Smooth muscle cell (in vitro differentiated cells): ENCODE measurements around the gene IER3IP1. TPM values are rescaled to one million over a fixed set of nuclear protein-coding genes. Genes with fewer than 3 reads are reported as not detected.

Experiments used
- DNase-seq: peaks from one replicate; lab custom pipeline; 2025; ENCODE audit not compliant: unreplicated experiment; lab: John Stamatoyannopoulos, UW
- H2AFZ ChIP-seq: fragments of 200-600 bp; sonication (generic); 2 replicates; pipeline ENCODE4 v1.6.0; 2016; ENCODE audit warnings: antibody characterized with exemption, low read depth, mild to moderate bottlenecking
- H3F3A ChIP-seq: fragments of 200-600 bp; sonication (generic); 2 replicates; pipeline ENCODE4 v1.6.0; 2017; ENCODE audit warnings: antibody characterized with exemption, low read depth
- H3K27ac ChIP-seq: fragments of 200-600 bp; sonication (generic); 2 replicates; pipeline ENCODE4 v1.5.1; 2016; ENCODE audit warnings: low read depth, mild to moderate bottlenecking
- H3K27me3 ChIP-seq: fragments of 200-600 bp; sonication (generic); 2 replicates; pipeline ENCODE4 v1.6.1; 2016; ENCODE audit warnings: low read depth, mild to moderate bottlenecking
- H3K36me3 ChIP-seq: fragments of 200-600 bp; sonication (generic); 2 replicates; pipeline ENCODE4 v1.5.1; 2016; ENCODE audit warnings: low read depth
- H3K4me1 ChIP-seq: fragments of 200-600 bp; sonication (generic); 2 replicates; pipeline ENCODE4 v1.5.1; 2016; ENCODE audit warnings: low read depth
- H3K4me2 ChIP-seq: fragments of 200-600 bp; sonication (generic); 2 replicates; pipeline ENCODE4 v1.6.0; 2016; ENCODE audit warnings: mild to moderate bottlenecking
- H3K4me3 ChIP-seq: fragments of 200-600 bp; sonication (generic); 2 replicates; pipeline ENCODE4 v1.5.1; 2016; ENCODE audit warnings: mild to moderate bottlenecking
- H3K79me2 ChIP-seq: fragments of 200-600 bp; sonication (generic); 2 replicates; pipeline ENCODE4 v1.6.0; 2016; ENCODE audit warnings: low read depth, mild to moderate bottlenecking
- H3K9ac ChIP-seq: fragments of 200-600 bp; sonication (generic); 2 replicates; pipeline ENCODE4 v1.6.0; 2016; ENCODE audit warnings: low read depth
- H3K9me3 ChIP-seq: fragments of 200-600 bp; sonication (generic); replicated peaks from 2 replicates; pipeline ENCODE4 v1.5.1; 2016; ENCODE audit warnings: low read depth
- H4K20me1 ChIP-seq: fragments of 200-600 bp; sonication (generic); 2 replicates; pipeline ENCODE4 v1.6.0; 2016; ENCODE audit warnings: low read depth
- WGBS: methylation state at CpG from one replicate; pipeline ENCODE4 v1.1.7; 2016; ENCODE audit warnings: low lambda C conversion rate; 5-methylcytosine and 5-hydroxymethylcytosine counted together
- polyA plus RNA-seq: library from polyadenylated mRNA; unstranded; fragments of >200 nt; fragmentation: Nextera tagmentation; extraction: Ambion mirVana; gene quantifications from 2 replicates; pipeline ENCODE4 v1.2.1, GENCODE V29; 2016
- total RNA-seq: library from RNA; depleted of rRNA; stranded (reverse); fragments of >200 nt; gene quantifications from 2 replicates; pipeline ENCODE4 v1.2.3, GENCODE V29; 2014
- TF ChIP-seq, protein P1 (sequence below): fragments of 200-600 bp; sonication (generic); IDR thresholded peaks from 2 replicates; pipeline ENCODE4 v1.5.1; 2017; ENCODE audit warnings: borderline replicate concordance, mild to moderate bottlenecking, antibody characterized with exemption; ENCODE audit not compliant: insufficient read depth, poor library complexity, severe bottlenecking

Gene IER3IP1
- total and polyA plus RNA-seq, 2 experiments from 2014 or later: 35.8 to 39.9 TPM

DNA sequence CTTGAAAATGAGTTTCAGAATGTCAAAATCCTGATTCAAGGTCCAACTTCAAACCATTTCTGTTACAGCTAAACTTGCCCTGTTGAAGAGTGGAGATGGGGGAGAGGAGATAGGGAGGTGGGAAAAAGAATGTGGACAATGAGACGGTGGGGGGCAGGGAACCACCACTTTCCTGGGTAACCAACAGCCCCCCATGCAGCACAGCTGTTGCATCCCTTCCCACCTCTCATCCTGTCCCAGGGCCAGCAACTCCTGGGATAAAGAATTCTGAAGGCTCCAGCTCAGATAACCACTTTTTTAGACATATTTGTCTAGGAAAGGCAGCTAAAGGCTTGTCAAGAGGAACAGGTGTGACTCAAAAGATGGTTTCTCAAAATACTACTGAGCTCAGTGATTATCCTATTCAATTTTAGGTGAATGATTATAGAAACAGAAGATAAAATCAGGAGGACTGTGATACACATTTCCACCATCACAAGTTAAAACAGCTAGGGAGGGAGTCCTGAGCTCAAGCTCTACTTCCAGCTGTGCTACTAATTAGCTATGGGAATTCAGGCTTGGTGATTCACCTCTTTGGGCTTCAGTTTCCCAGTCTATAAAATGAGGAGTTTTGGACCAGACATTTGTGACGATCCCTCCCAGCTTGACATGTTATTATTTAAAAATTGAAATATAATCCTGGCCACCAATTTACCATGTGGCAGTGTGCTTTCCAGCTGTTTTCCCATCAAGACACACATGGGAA, 62.2 kb downstream of the IER3IP1 start:
- TF ChIP-seq, protein P1, sequence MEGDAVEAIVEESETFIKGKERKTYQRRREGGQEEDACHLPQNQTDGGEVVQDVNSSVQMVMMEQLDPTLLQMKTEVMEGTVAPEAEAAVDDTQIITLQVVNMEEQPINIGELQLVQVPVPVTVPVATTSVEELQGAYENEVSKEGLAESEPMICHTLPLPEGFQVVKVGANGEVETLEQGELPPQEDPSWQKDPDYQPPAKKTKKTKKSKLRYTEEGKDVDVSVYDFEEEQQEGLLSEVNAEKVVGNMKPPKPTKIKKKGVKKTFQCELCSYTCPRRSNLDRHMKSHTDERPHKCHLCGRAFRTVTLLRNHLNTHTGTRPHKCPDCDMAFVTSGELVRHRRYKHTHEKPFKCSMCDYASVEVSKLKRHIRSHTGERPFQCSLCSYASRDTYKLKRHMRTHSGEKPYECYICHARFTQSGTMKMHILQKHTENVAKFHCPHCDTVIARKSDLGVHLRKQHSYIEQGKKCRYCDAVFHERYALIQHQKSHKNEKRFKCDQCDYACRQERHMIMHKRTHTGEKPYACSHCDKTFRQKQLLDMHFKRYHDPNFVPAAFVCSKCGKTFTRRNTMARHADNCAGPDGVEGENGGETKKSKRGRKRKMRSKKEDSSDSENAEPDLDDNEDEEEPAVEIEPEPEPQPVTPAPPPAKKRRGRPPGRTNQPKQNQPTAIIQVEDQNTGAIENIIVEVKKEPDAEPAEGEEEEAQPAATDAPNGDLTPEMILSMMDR: no peak
- DNase-seq: no peak

DNA sequence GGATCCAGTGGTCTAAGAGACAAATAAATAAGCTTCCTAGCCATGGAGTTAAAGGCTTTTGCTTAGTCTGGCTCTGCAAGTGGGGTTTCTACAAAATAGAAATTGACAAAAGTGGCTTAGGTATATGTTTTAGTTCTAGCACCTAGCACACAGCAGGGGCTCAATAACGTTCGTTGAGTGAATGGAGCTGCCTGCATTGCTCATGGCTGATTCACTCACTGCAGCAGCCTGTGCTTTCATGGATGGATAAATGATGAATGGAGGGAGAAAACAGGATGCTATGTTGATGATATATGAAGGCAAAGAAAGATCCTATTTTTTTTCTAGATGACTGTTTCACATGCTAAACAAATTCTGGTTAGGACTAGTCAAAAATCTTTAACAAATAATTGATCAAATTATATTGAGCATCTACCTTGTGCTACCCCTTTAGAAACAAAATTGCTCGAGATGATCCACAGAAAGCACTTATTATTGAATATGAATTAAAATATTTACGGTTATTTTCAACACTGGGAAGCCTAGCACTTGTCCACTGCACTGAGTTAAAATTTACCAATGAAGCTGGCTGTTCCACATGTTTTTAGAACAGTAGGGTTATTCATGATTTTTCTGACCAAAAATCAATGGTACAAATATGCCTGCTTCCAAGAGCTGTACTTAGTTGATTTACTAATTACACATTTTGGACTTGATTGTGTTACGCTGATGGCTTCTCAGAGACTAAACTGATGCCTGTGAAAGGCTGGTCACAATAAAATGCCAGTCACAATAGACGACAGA, 65.5 kb downstream of the IER3IP1 start:
- Histone ChIP-seq H3K27ac (no peak overlapping the region), H4K20me1 (no peaks in the 10 kb centered on the region), H2AFZ (no peak overlapping the region), H3K9me3 (no peaks in the 10 kb centered on the region), H3K4me2 (no peak overlapping the region), H3K4me3 (no peak overlapping the region), H3K9ac (no peak overlapping the region), H3K79me2 (no peaks in the 10 kb centered on the region), H3K36me3 (peaks cover 8% of the 10 kb centered on the region), H3K4me1 (peaks cover 71% of the 10 kb centered on the region), H3F3A (no peaks in the 10 kb centered on the region), H3K27me3 (no peaks in the 10 kb centered on the region)
- 88% methylated on average over 6 of the region's 6 CpGs for WGBS
- no peak for DNase-seq
- TF ChIP-seq, protein P1: no peak

More for the DNA sequence above, 62.2 kb downstream of the IER3IP1 start:
- Histone ChIP-seq H3F3A (no peaks in the 10 kb centered on the region), H4K20me1 (peaks cover 9% of the 10 kb centered on the region), H3K36me3 (peaks cover 8% of the 10 kb centered on the region), H3K4me3 (no peak overlapping the region), H3K9me3 (no peaks in the 10 kb centered on the region), H3K4me2 (no peak overlapping the region), H3K9ac (no peak overlapping the region), H2AFZ (no peak overlapping the region), H3K4me1 (peaks cover 59% of the 10 kb centered on the region), H3K27me3 (no peaks in the 10 kb centered on the region), H3K27ac (no peak overlapping the region), H3K79me2 (no peaks in the 10 kb centered on the region)
- WGBS: 73% methylated on average over 2 of the region's 2 CpGs

DNA sequence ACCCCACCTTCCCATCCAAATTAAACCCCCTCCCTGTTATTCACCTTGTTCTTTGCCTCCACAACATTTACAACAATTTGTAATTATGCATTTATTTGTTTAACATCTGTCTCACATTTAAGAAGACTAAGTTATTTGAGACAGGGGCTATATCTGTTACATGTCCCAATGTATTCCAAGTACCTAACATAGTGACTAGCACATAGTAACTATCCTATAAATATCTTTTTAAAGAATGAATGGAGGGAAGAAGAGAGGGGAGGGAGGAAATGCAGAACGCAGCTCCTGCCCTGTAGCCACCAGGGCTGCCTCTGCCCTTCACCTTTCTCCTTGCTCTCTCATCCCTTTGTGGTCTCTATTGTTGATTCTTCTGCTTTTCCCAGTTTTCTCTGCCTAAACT, 66.4 kb downstream of the IER3IP1 start:
- Histone ChIP-seq H3K4me1 (peaks cover 61% of the 10 kb centered on the region), H2AFZ (no peak overlapping the region), H3K36me3 (peaks cover 8% of the 10 kb centered on the region), H3K79me2 (no peaks in the 10 kb centered on the region), H3K27me3 (no peaks in the 10 kb centered on the region), H3F3A (no peaks in the 10 kb centered on the region), H3K9ac (no peak overlapping the region), H3K4me3 (no peak overlapping the region), H3K9me3 (no peaks in the 10 kb centered on the region), H3K4me2 (no peak overlapping the region), H4K20me1 (no peaks in the 10 kb centered on the region), H3K27ac (no peak overlapping the region)
- no peak for DNase-seq
- 94% methylated on average over 1 of the region's 1 CpG for WGBS
- TF ChIP-seq, protein P1: no peak
